ENCODE data around the gene PRKCA. TPM values are rescaled to one million over a fixed set of nuclear protein-coding genes. Genes with fewer than 3 reads are reported as not detected.
A peak's percentile ranks its signal among the peaks of the same experiment; 100 is the strongest.
"Not testable (repeated sequence)": the region's sequence is repeated elsewhere in the genome, so short reads cannot be mapped to it uniquely, and the experiment has no call there.

PRKCA gene
- total RNA-seq, 1 experiment from 2014 or later, result 12.7 TPM

DNA sequence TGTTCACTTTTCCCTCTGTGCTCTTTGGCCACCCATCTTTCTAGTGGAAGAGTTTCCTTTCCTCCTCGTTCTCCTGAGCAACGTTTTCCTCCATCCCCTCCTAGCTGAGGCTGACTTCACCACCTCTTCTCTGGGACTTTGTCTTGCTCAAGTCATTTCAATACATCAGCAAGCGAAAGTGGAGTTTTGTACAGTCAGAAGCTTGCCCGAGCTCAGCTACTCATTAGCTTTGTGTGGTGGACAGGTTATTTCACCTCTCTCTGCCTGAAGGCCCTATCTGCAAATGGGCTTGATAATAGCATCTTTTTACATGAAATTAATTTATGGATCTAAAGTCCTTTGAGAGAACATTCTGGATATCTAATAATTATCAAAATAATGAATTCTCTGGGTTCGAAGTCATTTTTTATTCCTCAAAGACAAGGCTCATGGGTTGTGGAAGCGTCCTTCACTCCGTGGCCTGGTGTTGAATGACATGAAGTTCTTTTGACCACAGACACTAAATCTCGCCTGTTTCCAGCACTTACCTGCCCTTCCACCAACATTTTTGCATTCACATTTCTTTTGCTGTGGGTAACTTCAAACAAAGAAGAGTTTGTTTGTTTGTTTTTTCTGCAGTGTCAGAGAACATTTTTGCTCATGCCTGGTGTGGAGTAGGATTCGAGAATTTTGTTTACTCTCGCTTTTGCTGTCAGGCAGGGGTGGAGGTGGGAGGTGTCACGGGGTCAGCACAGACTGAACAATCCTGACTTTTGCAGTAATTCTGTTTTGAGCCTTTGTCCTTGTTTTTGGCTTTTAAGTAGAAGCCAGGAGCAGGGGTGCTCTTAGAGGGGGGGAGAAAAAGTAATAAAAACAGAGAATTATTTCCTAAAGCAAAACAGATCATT, 377.5 kb downstream of the PRKCA start:
- no peak for DNase-seq (ENCODE audit: low spot score)

DNA sequence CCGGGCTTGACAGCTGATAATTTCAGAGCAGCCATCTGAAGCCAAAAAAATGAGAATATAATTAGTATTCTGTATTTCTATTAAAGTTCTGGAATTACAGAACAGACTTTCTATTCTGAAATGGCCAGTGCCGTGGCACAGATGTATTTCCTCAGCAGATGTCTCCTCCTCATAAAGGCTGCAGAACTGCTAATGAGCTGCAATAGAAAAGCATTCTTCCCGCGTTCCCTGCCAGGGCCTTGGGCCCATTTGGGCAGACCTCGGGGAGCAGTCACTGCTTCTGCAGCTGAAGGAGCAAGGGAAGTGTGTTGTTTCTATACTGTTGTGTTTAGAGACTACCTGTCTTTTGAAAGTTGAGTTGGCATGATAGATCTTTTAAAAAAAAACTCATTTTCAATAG, 379.9 kb downstream of the PRKCA start:
- no peak for DNase-seq (ENCODE audit: low spot score)

DNA sequence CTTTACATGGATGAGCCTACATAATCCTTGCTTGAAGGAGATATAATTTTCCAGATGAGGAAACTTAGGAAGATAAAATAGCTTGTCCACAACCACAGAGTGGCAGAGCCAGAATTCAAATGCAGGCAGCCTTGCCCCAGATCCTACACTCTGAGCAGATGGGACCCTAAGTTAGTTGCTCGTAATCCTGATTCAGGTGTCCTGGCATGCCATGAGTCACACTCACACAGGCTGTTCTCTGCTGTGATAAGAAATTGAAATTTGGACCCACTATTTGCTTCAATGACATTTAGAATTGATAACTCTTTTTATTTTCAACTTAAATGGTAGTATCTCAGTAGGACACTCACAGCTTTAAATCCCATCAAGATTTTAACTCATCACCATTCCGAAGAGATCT, 381.8 kb downstream of the PRKCA start:
- DNase-seq (ENCODE audit: low spot score), result no peak

DNA sequence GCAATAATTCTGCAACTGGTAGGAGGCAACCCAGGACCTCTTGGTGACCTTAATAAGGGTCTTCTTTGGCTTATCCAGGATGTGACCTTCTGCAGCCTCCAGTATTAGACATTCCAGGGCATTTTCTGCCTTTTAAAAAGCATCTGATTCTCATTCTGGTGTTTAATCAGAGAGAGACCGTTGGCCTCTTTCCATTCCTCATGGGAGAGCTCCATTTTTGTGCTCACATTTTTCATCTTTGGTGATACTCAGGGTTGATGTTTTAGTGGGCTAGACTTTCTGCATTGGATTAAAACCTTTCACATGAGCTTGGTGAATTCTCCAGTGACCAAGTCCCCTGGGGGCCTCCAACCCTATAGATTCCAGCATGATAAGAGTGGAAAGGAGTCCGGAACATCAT, 382.3 kb downstream of the PRKCA start:
- no peak for DNase-seq (ENCODE audit: low spot score)

DNA sequence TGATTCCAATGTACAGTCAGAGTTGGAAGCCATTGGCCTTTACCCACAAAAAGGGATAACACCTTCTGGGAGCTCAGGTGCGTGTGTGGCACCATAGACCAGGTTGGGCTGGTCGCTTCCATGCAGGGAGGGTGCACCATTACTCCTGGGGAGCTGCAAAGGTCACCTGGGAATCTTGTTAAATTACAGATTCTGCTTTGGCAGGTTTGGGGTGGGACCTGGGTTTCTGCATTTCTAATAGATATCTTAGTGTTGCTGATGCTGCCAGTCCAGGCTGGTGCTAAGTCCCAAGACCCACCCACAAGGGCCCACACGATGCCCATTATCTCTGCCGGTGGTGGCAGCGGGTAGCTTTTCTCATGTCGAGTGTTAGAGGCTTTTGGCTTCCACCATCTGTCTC, 384.2 kb downstream of the PRKCA start:
- no peak for DNase-seq (ENCODE audit: low spot score)

DNA sequence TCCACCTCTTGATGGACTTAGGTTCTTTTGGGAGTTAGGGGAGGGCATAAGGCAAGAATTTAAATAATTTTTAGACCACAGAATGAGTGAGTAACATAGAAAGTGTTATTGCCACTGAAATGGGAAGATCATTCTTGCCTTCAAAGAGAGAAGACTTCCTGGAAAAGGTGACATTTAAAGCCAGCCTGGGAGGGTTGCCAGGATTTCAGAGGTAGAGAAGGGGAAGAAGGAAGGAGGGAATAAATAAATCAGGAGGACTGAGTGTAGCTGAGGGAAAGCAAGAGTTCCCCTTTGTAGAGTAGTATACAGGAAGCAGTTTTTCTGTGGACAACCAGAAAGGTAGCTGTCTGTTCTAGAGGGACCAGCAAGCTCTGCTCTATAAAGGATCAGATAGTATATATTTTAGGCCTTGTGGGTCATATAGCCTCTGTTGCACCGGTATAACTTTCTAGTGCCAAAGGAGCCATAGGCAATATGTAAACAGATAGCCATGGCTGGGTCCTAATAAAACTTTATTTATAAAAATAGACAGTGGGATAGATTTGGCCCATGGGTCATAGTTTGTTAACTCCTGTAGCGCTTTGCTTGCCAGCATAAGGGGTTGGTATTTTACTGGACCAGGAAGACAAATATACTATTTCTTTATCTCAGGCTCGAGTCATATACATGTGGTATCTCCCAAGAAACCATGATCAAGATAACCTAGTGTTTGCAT, 385.3 kb downstream of the PRKCA start:
- no peak for DNase-seq (ENCODE audit: low spot score)

DNA sequence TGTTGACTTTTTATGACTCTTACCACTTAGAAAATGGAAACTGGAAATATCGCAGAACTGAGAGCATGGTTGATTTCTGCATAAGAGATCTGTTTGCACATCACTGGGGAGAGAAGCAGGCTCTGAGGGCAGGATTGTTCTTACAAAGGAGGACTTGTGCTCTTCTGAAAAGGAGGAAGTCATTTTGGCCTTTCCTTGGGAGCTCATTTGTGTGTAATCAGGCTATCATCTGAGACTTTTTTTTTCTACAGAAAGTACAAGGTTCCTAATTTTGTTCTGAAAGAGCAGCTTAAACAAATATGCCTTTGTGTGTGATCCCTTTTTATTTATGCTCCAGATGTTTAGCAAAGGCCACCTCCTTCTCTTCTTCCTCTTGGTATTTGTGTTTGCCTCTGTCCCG, 386.8 kb downstream of the PRKCA start:
- no peak for DNase-seq (ENCODE audit: low spot score)

DNA sequence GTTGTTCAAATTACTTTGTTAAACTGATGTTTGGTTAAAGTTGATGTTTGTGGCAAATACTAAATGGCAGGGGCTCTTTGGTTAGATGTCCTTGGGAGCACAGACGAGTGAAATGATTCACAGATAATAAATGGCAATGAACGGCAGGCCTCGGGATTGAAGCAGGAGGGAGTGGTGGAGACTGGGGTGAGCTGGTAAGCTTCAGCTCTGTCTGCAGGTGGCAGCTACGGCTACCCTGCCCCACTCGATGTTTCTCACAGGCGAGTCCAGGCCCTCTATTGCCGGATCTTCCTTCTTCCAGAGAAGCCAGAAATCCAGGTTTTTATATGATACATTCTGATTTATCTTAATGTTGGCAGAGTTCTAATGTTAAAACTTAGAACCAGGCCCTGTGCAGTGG, 387.8 kb downstream of the PRKCA start:
- no peak for DNase-seq (ENCODE audit: low spot score)

DNA sequence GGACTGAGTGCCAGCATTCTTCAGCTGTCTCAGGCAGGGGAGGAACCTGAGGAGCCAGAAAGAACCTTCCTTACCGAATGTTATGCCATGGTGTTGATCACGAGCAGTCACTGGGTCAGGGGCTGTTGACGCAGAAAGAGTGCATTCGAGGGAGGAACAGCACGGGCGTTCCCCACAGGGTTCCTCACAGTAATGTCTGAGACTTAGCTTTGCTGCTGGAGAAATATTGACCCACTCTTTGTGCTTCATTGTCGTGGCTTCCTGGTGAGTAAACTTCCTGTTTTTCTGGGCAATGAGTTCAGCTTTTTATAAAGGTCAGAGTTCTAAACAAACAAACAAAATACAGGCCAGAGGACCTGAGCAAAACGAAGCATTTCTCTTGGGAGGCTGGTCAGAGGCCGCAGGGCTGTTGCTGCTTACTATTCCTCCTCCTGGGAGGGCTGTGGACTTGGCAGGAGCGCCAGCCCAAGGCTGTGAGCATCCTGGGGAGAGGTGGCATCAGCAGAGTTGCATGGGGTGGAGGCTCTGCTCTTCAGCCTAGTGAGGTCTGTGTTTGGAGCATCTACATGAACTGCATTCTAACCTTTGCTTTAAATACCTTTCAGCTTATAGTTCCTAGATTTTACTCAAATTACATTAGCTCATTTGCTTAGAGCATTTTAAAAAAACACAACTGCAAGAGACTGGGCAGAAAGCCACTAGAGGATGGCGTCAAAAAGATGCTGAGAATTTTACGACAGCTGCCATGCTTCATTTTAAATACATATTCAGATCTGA, 389.4 kb downstream of the PRKCA start:
- peak; percentile 45 for DNase-seq (ENCODE audit: low spot score)

DNA sequence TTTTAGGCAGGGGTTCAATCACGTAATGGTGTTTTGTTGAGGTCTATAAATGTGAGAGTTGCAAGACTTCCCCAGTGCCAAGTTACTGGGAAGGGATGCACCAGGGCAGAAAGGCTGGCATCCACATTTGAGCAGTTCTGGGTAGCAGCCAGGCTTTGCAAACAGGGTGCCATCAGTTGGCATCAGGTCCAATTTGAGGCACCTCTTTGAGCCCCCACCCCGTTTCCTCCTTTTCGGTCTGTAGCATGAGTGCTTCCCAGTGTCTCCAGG, 389.9 kb downstream of the PRKCA start:
- DNase-seq (ENCODE audit: low spot score), result no peak

DNA sequence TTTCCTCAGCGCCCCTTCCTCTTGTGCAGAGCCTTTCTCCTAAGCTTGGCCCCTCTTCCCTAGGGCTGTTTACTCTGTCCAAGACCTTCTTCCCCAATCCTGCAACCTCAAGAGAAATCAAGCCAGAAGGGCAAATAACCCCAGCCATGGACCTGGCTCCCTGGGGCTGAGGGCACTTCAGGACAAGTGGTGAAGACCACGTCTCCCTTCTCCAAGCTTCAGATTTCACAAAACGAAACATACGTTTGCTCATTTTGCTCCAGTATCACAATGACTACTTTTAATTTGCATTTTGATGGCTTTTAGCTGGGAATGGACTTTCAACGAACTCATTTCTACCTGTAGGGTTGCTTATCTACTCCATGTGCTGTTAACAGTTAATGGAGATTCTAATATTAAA, 392.7 kb downstream of the PRKCA start:
- no peak for DNase-seq (ENCODE audit: low spot score)

DNA sequence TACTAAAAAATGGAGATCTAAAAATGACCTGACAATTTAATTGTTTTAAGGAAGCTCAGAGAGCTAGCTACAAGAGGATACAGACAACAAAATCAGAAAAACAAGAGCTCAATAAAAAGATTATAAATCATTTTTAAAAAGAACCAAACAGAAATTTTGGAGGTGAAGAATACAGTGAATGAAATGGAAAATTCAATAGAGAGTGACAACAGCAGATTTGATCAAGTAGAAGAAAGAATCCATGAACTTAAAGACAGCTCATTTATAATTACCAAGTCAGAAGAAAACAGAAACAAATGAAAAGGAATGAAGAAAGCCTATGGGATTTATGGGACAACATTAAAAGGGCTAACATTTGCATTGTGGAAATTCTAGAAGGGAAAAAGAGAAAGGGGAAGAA, 395.9 kb downstream of the PRKCA start:
- no peak for DNase-seq (ENCODE audit: low spot score)

DNA sequence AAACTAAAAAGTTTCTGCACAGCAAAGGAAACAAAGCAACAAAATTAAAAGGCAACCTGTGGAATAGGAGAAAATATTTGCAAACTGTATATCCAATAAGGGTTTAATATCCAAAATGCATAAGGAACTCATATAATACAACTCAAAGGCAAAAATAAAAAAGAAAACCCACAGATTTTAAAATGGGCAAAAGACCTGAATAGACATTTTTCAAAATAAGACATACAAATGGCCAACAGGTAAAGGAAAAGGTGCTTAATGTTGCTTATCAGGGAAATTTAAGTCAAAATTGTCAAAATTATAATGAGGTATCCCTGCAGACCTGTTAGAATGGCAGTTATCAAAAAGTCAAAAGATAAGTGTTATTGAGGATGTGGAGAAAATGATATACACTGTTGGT, 399.0 kb downstream of the PRKCA start:
- DNase-seq (ENCODE audit: low spot score), result no peak

DNA sequence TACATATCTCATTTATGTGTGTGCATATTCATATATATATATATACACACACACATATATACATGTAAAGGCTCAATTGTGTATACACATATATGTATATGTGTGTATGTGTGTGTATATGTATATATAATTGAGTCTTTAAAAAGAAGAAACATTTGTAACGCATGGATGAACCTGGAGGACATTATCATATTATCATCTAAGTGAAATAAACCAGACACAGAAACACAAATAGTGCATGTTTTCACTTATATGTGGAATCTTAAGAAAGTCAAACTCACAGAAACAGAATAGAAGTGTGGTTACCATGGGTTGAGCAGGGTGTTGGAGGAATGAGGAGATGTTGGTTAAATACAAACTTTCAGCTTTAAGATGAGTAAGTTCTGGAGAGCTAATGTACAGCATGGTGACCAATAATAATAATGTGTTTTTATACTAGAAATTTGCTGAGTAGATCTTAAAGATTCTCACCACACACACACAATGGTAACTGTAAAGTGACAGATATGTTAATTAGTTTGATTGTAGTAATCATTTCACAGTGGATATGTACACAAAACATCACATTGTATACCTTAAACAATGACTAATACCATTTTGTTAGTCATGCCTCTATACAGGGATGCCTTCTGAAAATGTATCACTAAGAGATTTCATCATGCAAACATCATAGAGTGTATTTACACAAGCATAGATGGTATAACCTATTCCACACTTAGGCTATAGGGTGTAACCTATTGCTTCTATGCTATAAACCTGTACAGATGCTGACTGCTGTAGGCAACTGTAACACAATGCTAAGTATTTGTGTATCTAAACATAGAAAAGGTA, 399.9 kb downstream of the PRKCA start:
- DNase-seq (ENCODE audit: low spot score), result no peak

DNA sequence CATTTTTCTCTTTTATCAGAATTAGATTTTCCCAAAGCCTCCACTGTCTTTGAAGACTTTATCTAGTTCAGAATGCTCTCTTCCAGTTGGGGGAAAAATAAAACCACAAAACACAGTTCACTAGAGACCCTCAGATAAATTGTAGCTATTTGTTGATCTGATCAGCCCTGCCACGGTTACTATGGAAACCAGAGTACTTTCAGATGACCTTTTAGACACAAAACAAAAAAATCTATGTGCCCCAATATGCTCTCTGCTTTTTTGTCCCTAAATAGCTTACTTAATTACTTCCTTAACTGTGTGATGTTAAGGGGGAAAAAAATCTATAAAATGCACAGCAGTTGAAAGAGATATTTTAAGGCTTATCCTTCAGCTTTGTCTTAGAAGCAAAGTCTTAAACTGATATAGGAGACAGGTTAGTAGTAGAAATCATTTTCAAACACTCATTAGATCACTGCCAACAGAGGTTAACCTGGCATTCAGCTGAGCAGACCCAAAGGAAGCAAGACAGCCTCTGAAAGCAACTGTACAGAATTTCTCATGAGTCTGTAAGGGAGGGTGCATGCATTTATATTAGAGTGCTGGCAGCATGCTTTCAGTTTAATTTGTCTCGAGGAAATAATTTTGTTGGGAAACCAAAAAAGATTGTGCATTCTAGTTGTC, 402.6 kb downstream of the PRKCA start:
- DNase-seq (ENCODE audit: low spot score), result no peak

DNA sequence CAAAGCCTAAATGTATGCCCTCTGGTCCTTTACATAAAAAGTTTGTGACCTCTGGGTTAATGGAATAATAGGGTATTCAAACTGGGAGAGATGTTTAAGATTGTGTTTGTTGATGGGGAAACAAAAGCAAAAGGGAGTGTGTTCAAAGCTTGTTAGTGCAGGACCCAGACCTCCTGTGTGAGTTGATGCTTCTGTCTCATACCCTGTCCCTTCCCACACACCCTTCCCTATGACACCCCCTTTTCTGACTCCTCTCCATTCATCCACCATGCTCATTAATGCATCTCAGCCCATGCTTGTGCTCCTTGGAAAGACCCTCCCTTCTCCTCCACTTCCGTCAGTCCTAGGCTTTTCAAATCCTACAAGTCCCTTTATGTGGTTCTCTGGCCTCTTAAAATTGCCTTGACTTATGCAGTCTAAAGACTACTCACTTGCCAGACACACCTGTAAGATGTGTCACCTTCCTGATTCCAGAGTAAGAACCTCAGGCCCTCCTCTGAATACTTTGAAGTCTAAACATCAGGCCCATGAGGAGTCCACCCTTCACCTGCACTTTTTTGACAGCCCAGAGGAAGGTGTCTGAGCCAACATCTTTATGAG, 404.5 kb downstream of the PRKCA start:
- DNase-seq (ENCODE audit: low spot score), result no peak

DNA sequence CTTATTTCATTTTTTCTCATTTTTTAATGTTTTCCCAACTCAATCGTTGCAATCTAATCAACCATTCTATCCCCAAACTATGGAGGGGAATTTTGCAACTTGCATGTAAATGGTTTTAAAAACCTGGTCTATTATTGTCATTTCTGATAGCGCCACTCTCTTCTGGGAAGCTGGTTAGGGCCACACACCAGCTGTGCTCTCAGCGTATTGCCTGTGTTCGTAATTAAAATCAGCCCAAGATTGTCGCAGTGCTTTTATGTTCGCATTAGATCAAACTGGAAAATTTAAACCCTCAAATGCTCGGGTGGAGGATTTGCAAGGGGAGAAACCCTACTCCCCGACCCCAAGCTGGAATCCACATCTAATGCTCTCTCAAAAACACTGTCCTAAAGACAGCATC, 409.0 kb downstream of the PRKCA start:
- no peak for DNase-seq (ENCODE audit: low spot score)

DNA sequence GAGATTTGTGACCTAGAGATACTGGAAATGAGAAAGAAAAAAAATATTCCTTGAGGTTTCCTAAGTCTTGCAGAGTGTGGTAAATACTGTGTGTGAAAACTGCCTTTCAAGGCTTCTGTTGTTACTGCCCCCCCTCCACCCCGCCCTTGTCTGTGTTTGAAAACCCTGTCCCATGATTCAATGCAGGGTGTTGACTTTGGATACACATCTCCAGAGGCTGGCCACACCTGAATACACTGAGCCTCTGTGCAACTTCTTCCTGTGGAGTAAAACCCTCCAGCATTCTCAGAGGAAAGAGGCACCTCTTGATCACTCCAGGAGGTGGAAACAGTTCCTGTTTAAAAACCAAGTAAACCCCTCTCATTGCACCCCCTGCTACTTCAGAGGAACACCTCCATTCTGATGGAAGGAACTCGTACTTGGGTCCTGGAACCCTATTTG, 409.5 kb downstream of the PRKCA start:
- DNase-seq (ENCODE audit: low spot score), result no peak

DNA sequence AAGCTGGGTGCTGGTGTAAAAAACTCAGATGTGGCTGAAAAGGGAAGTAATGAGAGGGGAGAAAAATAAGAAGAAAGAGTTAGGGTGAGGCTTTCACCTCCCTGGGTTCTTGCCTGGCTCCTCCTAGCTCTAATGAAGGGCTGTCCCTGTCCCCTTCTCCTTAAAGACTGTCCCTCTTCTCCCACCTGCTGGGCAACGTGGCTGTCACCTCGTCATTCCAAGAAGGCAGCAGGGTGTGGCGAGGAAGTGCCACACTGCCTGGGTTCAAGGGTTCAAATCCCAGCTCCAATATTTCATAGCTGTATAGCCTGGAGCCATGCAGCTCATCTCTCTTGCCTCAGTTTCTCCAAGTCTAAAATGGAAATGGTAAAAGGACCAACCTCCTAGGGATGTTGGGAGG, 410.0 kb downstream of the PRKCA start:
- DNase-seq (ENCODE audit: low spot score), result no peak

DNA sequence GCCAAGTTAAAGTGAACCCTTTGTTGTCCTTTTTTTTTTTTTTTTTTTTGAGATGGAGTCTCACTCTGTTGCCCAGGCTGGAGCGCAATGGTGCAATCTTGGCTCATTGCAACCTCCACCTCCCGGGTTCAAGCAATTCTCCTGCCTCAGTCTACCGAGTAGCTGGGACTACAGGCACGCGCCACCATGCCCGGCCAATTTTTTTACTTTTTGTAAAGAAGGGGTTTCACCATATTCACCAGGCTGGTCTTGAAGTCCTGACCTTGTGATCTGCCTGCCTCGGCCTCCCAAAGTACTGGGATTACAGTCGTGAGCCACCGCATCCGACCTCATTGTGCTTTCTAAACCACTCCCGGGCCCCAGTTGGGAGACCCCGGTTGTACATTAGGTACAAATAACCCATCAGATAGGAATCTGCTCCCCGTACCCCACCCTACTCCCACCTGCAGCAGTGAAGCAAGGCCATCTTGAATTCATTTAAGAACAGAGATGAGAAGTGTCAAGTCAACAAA, 410.7 kb downstream of the PRKCA start:
- DNase-seq (ENCODE audit: low spot score), result not testable (repeated sequence)
